Skeletal muscle cell (primary cell): Measurements from ENCODE around the gene EIF4A3.

ENCODE experiments used
- DNase-seq: peaks from one replicate; pipeline ENCODE4 v3.0.0-alpha.2; 2010; ENCODE audit warnings: low read depth
- H3K4me3 ChIP-seq: 2 replicates; pipeline ENCODE4 v1.5.1; 2011; ENCODE audit warnings: low read depth, mild to moderate bottlenecking, control low read depth, low read length, moderate library complexity

Gene EIF4A3

GRCh38 chr17:80142929-80143328 lies 4.0 kb downstream of the EIF4A3 start:
- no peak for DNase-seq
- no peak overlapping the region for H3K4me3 ChIP-seq

GRCh38 chr17:80141463-80142165 lies 5.3 kb downstream of the EIF4A3 start:
- DNase-seq: no peak
- no peak overlapping the region for H3K4me3 ChIP-seq

GRCh38 chr17:80138856-80139426 lies 8.0 kb downstream of the EIF4A3 start:
- no peak overlapping the region for H3K4me3 ChIP-seq
- no peak for DNase-seq

- no peak overlapping the region for H3K4me3 ChIP-seq
- DNase-seq: no peak
Measured at GRCh38 chr17:80137131-80137530, 9.8 kb downstream of the EIF4A3 start.

GRCh38 chr17:80133626-80133970 lies 13.3 kb downstream of the EIF4A3 start:
- no peak for DNase-seq
- H3K4me3 ChIP-seq: no peak overlapping the region

- DNase-seq: no peak
- no peak overlapping the region for H3K4me3 ChIP-seq
Measured at GRCh38 chr17:80132906-80133625, 13.9 kb downstream of the EIF4A3 start.

GRCh38 chr17:80130992-80131391 lies 15.9 kb downstream of the EIF4A3 start:
- no peak for DNase-seq
- no peak overlapping the region for H3K4me3 ChIP-seq

GRCh38 chr17:80129006-80129565 lies 17.8 kb downstream of the EIF4A3 start:
- no peak for DNase-seq
- no peak overlapping the region for H3K4me3 ChIP-seq

GRCh38 chr17:80126449-80126715 lies 20.5 kb downstream of the EIF4A3 start:
- no peak overlapping the region for H3K4me3 ChIP-seq
- no peak for DNase-seq

- peak; percentile 35 for DNase-seq
- no peak overlapping the region for H3K4me3 ChIP-seq
Measured at GRCh38 chr17:80125656-80126448, 21.1 kb downstream of the EIF4A3 start.

- DNase-seq: no peak
- H3K4me3 ChIP-seq: no peak overlapping the region
Measured at GRCh38 chr17:80124351-80124981, 22.5 kb downstream of the EIF4A3 start.

GRCh38 chr17:80123791-80124190 lies 23.1 kb downstream of the EIF4A3 start:
- DNase-seq: no peak
- no peak overlapping the region for H3K4me3 ChIP-seq

- no peak for DNase-seq
- H3K4me3 ChIP-seq: no peak overlapping the region
Measured at GRCh38 chr17:80122926-80123505, 23.9 kb downstream of the EIF4A3 start.

GRCh38 chr17:80122026-80122575 lies 24.8 kb downstream of the EIF4A3 start:
- no peak overlapping the region for H3K4me3 ChIP-seq

GRCh38 chr17:80119839-80120238 lies 27.1 kb downstream of the EIF4A3 start:
- no peak for DNase-seq
- H3K4me3 ChIP-seq: no peak overlapping the region

More at GRCh38 chr17:80122026-80122575, 24.8 kb downstream of the EIF4A3 start:
- DNase-seq: no peak

GRCh38 chr17:80119271-80119791 lies 27.6 kb downstream of the EIF4A3 start:
- no peak overlapping the region for H3K4me3 ChIP-seq
- DNase-seq: no peak

GRCh38 chr17:80118601-80119270 lies 28.2 kb downstream of the EIF4A3 start:
- DNase-seq: no peak
- H3K4me3 ChIP-seq: no peak overlapping the region
